Liver (tissue), 9 donors: Measurements from ENCODE around the gene INPP4A. TPM values are rescaled to one million over a fixed set of nuclear protein-coding genes. Genes with fewer than 3 reads are reported as not detected.
A peak's percentile ranks its signal among the peaks of the same experiment; 100 is the strongest.

Source experiments
- DNase-seq: peaks from one replicate; pipeline ENCODE4 v3.0.0-alpha.2; 2017; ENCODE audit warnings: low spot score
- H3K27ac ChIP-seq, 2 donors: one replicate each; pipeline ENCODE4 v1.7.0; 2013; ENCODE audit warnings: inconsistent platforms in 2 of 2, low read length in 2 of 2, control low read depth in 1 of 2, low read depth in 1 of 2, mild to moderate bottlenecking in 1 of 2
- H3K27me3 ChIP-seq, 4 donors: one replicate each; pipeline versions ENCODE4 v1.6.1 to v1.7.0; 2013; ENCODE audit warnings: low read length in 3 of 4, inconsistent platforms in 1 of 4, mild to moderate bottlenecking in 1 of 4, moderate library complexity in 1 of 4; ENCODE audit not compliant: control insufficient read depth in 4 of 4, insufficient read depth in 4 of 4
- H3K36me3 ChIP-seq, 4 donors: one replicate each; pipeline versions ENCODE4 v1.6.1 to v1.7.0; 2013; ENCODE audit warnings: low read length in 3 of 4, mild to moderate bottlenecking in 3 of 4, low read depth in 1 of 4, moderate library complexity in 1 of 4; ENCODE audit not compliant: control insufficient read depth in 4 of 4, insufficient read depth in 3 of 4
- H3K4me1 ChIP-seq, 4 donors: one replicate each; pipeline versions ENCODE4 v1.6.1 to v1.7.0; 2013; ENCODE audit warnings: low read length in 3 of 4, mild to moderate bottlenecking in 3 of 4, moderate library complexity in 1 of 4; ENCODE audit not compliant: control insufficient read depth in 4 of 4, insufficient read depth in 4 of 4
- H3K4me3 ChIP-seq, 3 donors: one replicate each; pipeline versions ENCODE4 v1.6.1 to v1.7.0; 2013; ENCODE audit warnings: low read length in 3 of 3, control low read depth in 1 of 3, low read depth in 1 of 3, mild to moderate bottlenecking in 1 of 3
- H3K9ac ChIP-seq, 2 donors: one replicate each; pipeline ENCODE4 v1.7.0; 2013; ENCODE audit warnings: low read length in 2 of 2, mild to moderate bottlenecking in 2 of 2, moderate library complexity in 2 of 2, control low read depth in 1 of 2, low read depth in 1 of 2
- H3K9me3 ChIP-seq, 4 donors: one replicate each; pipeline versions ENCODE4 v1.6.1 to v1.7.0; 2013; ENCODE audit warnings: low read length in 3 of 4; ENCODE audit not compliant: control insufficient read depth in 4 of 4
- EGR1 ChIP-seq, 2 donors: IDR thresholded peaks; 2 replicates each; pipeline ENCODE4 v1.6.1; 2016 to 2018; ENCODE audit warnings: antibody characterized with exemption in 2 of 2, low read depth in 2 of 2
- FOXA1 ChIP-seq: IDR thresholded peaks from 2 replicates; pipeline ENCODE4 v1.6.1; 2016; ENCODE audit warnings: antibody characterized with exemption
- FOXA2 ChIP-seq: IDR thresholded peaks from 2 replicates; pipeline ENCODE4 v1.6.1; 2016; ENCODE audit warnings: antibody characterized with exemption
- HNF4A ChIP-seq, 2 donors: conservative IDR thresholded peaks; 2 replicates each; pipeline ENCODE4 v1.6.1; 2016; ENCODE audit warnings: antibody characterized with exemption in 2 of 2, mild to moderate bottlenecking in 2 of 2
- HNF4G ChIP-seq: IDR thresholded peaks from 2 replicates; pipeline ENCODE4 v1.6.1; 2016; ENCODE audit warnings: antibody characterized with exemption
- JUND ChIP-seq, 2 donors: IDR thresholded peaks; 2 replicates each; pipeline ENCODE4 v1.6.1; 2016; ENCODE audit warnings: antibody characterized with exemption in 2 of 2
- NR2F2 ChIP-seq: IDR thresholded peaks from 2 replicates; pipeline ENCODE4 v1.6.1; 2016; ENCODE audit warnings: antibody characterized with exemption
- RAD21 ChIP-seq, 2 donors: IDR thresholded peaks; 2 replicates each; pipeline ENCODE4 v1.6.1; 2016; ENCODE audit warnings: antibody characterized with exemption in 2 of 2, mild to moderate bottlenecking in 2 of 2
- RXRA ChIP-seq, 2 donors: IDR thresholded peaks; 2 replicates each; pipeline ENCODE4 v1.6.1; 2017 to 2018; ENCODE audit warnings: antibody characterized with exemption in 2 of 2, mild to moderate bottlenecking in 1 of 2
- SP1 ChIP-seq: IDR thresholded peaks from 2 replicates; pipeline ENCODE4 v1.6.1; 2018; ENCODE audit warnings: antibody characterized with exemption, mild to moderate bottlenecking
- TAF1 ChIP-seq: conservative IDR thresholded peaks from 2 replicates; pipeline ENCODE4 v1.6.1; 2016; ENCODE audit warnings: antibody characterized with exemption, mild to moderate bottlenecking
- YY1 ChIP-seq: IDR thresholded peaks from 2 replicates; pipeline ENCODE4 v1.6.1; 2016; ENCODE audit warnings: antibody characterized with exemption, mild to moderate bottlenecking
- WGBS: extraction: QIAGEN DNeasy Blood & Tissue Kit; methylation state at CpG from one replicate; pipeline ENCODE4 v1.1.7; 2013; 5-methylcytosine and 5-hydroxymethylcytosine counted together
- polyA plus RNA-seq, 2 donors: library from polyadenylated mRNA; stranded (reverse) in 1 of 2; unstranded in 1 of 2; fragments of 200-250 nt in 1 of 2; fragments of >200 nt in 1 of 2; fragmentation: Nextera tagmentation in 1 of 2; extraction: Ambion mirVana in 1 of 2; gene quantifications; one replicate each; pipeline versions ENCODE4 v1.2.1 to v1.2.3, GENCODE V29; 2013 to 2015
- total RNA-seq, 2 donors: library from RNA; depleted of rRNA; stranded (reverse); fragments of >200 nt; gene quantifications; one replicate each; pipeline ENCODE4 v1.2.3, GENCODE V29; 2014
- TF ChIP-seq, protein P1 (sequence below): fragments of 150-350 bp; IDR thresholded peaks from 2 replicates; pipeline ENCODE4 v1.5.1; 2017; ENCODE audit warnings: improper control_type of control experiment, low read depth, low read length; ENCODE audit not compliant: missing input control
- TF ChIP-seq, protein P2 (sequence below): IDR thresholded peaks from 2 replicates; pipeline ENCODE4 v1.6.1; 2016; ENCODE audit warnings: antibody characterized with exemption
- TF ChIP-seq, protein P3 (sequence below): IDR thresholded peaks from 2 replicates; pipeline ENCODE4 v1.6.1; 2016; ENCODE audit warnings: antibody characterized with exemption, mild to moderate bottlenecking
- TF ChIP-seq, protein P4 (sequence below): IDR thresholded peaks from 2 replicates; pipeline ENCODE4 v1.6.1; 2016; ENCODE audit warnings: antibody characterized with exemption
- TF ChIP-seq, protein P5 (sequence below): IDR thresholded peaks from 2 replicates; pipeline ENCODE4 v1.6.1; 2016; ENCODE audit warnings: antibody characterized with exemption
- donor health status: healthy.
- donor health status: healthy.
- donor health status: healthy.
- donor health status: healthy.
- donor health status: healthy.

INPP4A gene
- total and polyA plus RNA-seq, 4 donors = 2.9 to 14.9 (median 7.2) TPM

DNA sequence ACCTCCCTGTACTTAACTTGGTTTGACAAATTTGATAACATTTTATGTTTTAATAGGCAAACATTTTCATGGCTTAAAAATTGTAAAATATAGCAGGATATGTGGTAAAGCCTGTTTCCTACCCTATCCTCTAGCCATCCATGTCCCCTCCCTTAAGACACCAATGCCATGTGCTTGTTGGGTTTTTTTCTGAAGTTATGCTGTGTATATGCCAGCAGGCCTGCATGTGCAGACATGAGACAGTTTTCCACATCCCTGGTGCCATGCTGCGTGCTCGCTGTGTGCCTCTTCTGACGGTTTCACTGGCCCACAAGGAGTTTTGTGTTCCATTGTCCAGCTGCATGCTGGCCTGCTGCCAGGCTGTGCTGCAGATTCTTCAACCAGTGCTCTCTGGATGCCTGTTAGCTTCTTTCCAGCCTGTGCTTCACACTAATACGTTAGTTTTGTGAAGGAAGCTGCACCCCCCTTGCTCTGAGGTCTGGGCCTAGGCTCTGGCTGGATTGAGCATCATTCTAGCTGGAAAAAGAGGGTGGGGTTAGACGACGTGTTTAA lies 16.9 kb downstream of the INPP4A start (continued):
- TF ChIP-seq, protein P1, sequence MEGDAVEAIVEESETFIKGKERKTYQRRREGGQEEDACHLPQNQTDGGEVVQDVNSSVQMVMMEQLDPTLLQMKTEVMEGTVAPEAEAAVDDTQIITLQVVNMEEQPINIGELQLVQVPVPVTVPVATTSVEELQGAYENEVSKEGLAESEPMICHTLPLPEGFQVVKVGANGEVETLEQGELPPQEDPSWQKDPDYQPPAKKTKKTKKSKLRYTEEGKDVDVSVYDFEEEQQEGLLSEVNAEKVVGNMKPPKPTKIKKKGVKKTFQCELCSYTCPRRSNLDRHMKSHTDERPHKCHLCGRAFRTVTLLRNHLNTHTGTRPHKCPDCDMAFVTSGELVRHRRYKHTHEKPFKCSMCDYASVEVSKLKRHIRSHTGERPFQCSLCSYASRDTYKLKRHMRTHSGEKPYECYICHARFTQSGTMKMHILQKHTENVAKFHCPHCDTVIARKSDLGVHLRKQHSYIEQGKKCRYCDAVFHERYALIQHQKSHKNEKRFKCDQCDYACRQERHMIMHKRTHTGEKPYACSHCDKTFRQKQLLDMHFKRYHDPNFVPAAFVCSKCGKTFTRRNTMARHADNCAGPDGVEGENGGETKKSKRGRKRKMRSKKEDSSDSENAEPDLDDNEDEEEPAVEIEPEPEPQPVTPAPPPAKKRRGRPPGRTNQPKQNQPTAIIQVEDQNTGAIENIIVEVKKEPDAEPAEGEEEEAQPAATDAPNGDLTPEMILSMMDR = no peak

DNA sequence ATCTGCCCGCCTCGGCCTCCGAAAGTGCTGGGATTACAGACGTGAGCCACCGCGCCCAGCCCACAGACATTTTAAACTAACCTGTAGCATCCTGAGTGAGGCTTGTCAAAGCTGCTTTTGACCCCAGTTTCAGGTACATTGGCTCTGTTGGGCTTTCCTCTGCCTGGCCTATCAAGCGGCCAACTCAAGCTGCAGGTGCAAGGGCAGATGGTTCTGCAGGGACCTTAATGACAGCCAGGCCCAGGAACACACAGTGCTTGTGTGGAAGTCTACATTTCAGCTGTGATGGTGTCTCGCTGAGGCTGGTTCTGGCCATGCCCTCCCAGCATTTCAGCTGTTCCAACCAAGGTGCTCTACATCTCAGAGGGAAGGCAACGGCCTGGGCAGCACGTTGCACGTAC lies 18.4 kb downstream of the INPP4A start:
- DNase-seq = peak; percentile 17
- Histone ChIP-seq H3K36me3 (no peaks in the 10 kb centered on the region), H3K4me3 (no peak overlapping the region), H3K9ac (no peak overlapping the region), H3K9me3 (no peaks in the 10 kb centered on the region), H3K27ac (no peak overlapping the region), H3K27me3 (no peaks in the 10 kb centered on the region), H3K4me1 (peaks cover 0 to 8% (median 0%) of the 10 kb centered on the region in 4 donors)
- TF ChIP-seq JUND (IDR thresholded peaks at IDR 0.05) = no peak
- no peak for TF ChIP-seq HNF4G
- TF ChIP-seq HNF4A (conservative IDR thresholded peaks at IDR 0.05) = no peak
- TF ChIP-seq FOXA2 = no peak
- no peak for TF ChIP-seq EGR1 (IDR thresholded peaks at IDR 0.05; ENCODE audit: low read depth in 2 of 2)
- TF ChIP-seq, protein P2, sequence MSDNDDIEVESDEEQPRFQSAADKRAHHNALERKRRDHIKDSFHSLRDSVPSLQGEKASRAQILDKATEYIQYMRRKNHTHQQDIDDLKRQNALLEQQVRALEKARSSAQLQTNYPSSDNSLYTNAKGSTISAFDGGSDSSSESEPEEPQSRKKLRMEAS = no peak
- no peak for TF ChIP-seq RXRA (IDR thresholded peaks at IDR 0.05)
- TF ChIP-seq, protein P3, sequence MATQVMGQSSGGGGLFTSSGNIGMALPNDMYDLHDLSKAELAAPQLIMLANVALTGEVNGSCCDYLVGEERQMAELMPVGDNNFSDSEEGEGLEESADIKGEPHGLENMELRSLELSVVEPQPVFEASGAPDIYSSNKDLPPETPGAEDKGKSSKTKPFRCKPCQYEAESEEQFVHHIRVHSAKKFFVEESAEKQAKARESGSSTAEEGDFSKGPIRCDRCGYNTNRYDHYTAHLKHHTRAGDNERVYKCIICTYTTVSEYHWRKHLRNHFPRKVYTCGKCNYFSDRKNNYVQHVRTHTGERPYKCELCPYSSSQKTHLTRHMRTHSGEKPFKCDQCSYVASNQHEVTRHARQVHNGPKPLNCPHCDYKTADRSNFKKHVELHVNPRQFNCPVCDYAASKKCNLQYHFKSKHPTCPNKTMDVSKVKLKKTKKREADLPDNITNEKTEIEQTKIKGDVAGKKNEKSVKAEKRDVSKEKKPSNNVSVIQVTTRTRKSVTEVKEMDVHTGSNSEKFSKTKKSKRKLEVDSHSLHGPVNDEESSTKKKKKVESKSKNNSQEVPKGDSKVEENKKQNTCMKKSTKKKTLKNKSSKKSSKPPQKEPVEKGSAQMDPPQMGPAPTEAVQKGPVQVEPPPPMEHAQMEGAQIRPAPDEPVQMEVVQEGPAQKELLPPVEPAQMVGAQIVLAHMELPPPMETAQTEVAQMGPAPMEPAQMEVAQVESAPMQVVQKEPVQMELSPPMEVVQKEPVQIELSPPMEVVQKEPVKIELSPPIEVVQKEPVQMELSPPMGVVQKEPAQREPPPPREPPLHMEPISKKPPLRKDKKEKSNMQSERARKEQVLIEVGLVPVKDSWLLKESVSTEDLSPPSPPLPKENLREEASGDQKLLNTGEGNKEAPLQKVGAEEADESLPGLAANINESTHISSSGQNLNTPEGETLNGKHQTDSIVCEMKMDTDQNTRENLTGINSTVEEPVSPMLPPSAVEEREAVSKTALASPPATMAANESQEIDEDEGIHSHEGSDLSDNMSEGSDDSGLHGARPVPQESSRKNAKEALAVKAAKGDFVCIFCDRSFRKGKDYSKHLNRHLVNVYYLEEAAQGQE = no peak
- no peak for TF ChIP-seq YY1
- TF ChIP-seq, protein P4, sequence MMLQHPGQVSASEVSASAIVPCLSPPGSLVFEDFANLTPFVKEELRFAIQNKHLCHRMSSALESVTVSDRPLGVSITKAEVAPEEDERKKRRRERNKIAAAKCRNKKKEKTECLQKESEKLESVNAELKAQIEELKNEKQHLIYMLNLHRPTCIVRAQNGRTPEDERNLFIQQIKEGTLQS = no peak
- no peak for TF ChIP-seq NR2F2
- TF ChIP-seq RAD21 (IDR thresholded peaks at IDR 0.05) = no peak
- TF ChIP-seq, protein P5, sequence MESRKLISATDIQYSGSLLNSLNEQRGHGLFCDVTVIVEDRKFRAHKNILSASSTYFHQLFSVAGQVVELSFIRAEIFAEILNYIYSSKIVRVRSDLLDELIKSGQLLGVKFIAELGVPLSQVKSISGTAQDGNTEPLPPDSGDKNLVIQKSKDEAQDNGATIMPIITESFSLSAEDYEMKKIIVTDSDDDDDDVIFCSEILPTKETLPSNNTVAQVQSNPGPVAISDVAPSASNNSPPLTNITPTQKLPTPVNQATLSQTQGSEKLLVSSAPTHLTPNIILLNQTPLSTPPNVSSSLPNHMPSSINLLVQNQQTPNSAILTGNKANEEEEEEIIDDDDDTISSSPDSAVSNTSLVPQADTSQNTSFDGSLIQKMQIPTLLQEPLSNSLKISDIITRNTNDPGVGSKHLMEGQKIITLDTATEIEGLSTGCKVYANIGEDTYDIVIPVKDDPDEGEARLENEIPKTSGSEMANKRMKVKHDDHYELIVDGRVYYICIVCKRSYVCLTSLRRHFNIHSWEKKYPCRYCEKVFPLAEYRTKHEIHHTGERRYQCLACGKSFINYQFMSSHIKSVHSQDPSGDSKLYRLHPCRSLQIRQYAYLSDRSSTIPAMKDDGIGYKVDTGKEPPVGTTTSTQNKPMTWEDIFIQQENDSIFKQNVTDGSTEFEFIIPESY = no peak
- TF ChIP-seq FOXA1 = no peak
- TF ChIP-seq TAF1 = no peak
- TF ChIP-seq SP1 = no peak
- WGBS = 94% methylated on average over 11 of the region's 11 CpGs
